Stimulated activated effector memory CD8-positive, alpha-beta T cell treated with anti-CD3 and anti-CD28 coated beads, Interleukin-12 subunit alpha, Interleukin-12 subunit beta, amount 100 ng/mL, for 72 hours (primary cell): Measurements from ENCODE around the gene C4B.
"Not testable (repeated sequence)": the region's sequence is repeated elsewhere in the genome, so short reads cannot be mapped to it uniquely, and the experiment has no call there.

ENCODE experiments used
- ATAC-seq: fragments of 150-1000 bp; cut with Tn5 transposase; 2 replicates; pipeline ENCODE4 v1.10.0; 2021
- DNase-seq, 2 donors: peaks; one replicate each; pipeline ENCODE4 v3.0.0; 2021 to 2022; ENCODE audit warnings: low spot score in 2 of 2
- H3K27ac Mint-ChIP-seq: one replicate; pipeline ENCODE4 v1.8.0; 2022; ENCODE audit warnings: mild to moderate bottlenecking, mixed read lengths
- H3K36me3 Mint-ChIP-seq: one replicate; pipeline ENCODE4 v1.8.0; 2022; ENCODE audit warnings: mild to moderate bottlenecking, mixed read lengths
- H3K4me1 Mint-ChIP-seq: one replicate; pipeline ENCODE4 v1.8.0; 2022; ENCODE audit warnings: mixed read lengths
- H3K4me3 Mint-ChIP-seq: one replicate; pipeline ENCODE4 v1.8.0; 2022; ENCODE audit warnings: mild to moderate bottlenecking, mixed read lengths
- H3K9me3 Mint-ChIP-seq: one replicate; pipeline ENCODE4 v1.8.0; 2022; ENCODE audit warnings: mixed read lengths

C4B gene

DNA sequence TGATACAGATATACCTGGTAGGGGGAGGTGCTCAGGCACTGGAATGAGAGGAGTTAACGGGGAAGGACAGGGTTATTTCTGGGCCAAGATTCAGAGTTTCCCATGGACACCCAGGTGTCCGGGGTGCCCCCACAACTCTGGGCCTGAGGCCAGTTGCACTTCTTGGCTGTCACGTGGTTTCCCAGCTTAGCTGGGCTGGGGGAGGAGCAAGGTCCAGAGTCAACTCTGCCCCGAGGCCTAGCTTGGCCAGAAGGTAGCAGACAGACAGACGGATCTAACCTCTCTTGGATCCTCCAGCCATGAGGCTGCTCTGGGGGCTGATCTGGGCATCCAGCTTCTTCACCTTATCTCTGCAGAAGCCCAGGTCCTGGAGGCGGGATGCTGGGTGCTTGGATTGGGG lies at the start of gene C4B:
TSS of gene C4B (plus strand) at position 249 of the 400 bp plus-strand sequence. CDS start at position 300, 51 bp downstream.
- H3K4me3 Mint-ChIP-seq, H3K9me3 Mint-ChIP-seq, DNase-seq, ATAC-seq, H3K36me3 Mint-ChIP-seq, H3K4me1 Mint-ChIP-seq, H3K27ac Mint-ChIP-seq: not testable (repeated sequence)

DNA sequence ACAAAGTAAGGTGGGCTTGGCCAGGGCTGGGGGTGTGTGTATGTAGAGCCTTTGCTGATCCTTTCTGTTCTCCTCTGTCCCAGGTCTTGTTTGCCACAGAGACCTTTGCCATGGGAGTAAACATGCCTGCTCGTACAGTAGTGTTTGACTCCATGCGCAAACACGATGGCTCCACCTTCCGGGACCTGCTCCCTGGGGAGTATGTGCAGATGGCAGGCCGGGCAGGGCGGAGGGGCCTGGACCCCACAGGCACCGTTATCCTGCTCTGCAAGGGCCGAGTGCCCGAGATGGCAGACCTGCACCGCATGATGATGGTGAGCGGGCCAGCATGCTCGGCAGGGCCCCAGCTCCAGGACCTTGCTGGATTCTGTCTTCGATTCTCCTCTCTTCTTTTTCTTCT lies 48.9 kb upstream of the C4B start:
- H3K36me3 Mint-ChIP-seq, result peaks cover 100% of the 10 kb centered on the region
- no peak for ATAC-seq

DNA sequence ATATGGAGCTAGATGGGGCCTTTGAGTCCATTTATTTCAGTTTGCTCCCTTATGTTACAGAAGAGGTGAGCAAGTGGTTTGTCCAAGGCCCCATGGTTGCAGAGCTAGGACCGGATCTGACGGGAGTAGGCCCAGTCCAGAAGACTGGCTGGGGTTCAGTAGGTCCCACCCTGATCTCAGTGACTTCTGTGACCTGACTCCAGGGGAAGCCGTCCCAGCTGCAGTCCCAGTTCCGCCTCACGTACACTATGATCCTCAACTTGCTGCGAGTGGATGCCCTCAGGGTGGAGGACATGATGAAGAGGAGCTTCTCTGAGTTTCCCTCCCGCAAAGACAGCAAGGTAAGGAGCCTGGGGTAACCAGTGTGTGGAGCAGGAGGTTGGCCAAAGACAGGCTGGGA lies 48.1 kb upstream of the C4B start:
- DNase-seq, result no peak
- Mint-ChIP-seq H3K9me3 (no peaks in the 10 kb centered on the region), H3K4me1 (peaks cover 46% of the 10 kb centered on the region), H3K36me3 (peaks cover 100% of the 10 kb centered on the region), H3K4me3 (no peak overlapping the region), H3K27ac (peak overlapping the region; percentile 78)
- ATAC-seq, result no peak

More for the DNA sequence above, 48.9 kb upstream of the C4B start:
- Mint-ChIP-seq H3K27ac (peak overlapping the region; percentile 78), H3K4me3 (no peak overlapping the region), H3K4me1 (peaks cover 46% of the 10 kb centered on the region), H3K9me3 (no peaks in the 10 kb centered on the region)
- DNase-seq, result no peak

DNA sequence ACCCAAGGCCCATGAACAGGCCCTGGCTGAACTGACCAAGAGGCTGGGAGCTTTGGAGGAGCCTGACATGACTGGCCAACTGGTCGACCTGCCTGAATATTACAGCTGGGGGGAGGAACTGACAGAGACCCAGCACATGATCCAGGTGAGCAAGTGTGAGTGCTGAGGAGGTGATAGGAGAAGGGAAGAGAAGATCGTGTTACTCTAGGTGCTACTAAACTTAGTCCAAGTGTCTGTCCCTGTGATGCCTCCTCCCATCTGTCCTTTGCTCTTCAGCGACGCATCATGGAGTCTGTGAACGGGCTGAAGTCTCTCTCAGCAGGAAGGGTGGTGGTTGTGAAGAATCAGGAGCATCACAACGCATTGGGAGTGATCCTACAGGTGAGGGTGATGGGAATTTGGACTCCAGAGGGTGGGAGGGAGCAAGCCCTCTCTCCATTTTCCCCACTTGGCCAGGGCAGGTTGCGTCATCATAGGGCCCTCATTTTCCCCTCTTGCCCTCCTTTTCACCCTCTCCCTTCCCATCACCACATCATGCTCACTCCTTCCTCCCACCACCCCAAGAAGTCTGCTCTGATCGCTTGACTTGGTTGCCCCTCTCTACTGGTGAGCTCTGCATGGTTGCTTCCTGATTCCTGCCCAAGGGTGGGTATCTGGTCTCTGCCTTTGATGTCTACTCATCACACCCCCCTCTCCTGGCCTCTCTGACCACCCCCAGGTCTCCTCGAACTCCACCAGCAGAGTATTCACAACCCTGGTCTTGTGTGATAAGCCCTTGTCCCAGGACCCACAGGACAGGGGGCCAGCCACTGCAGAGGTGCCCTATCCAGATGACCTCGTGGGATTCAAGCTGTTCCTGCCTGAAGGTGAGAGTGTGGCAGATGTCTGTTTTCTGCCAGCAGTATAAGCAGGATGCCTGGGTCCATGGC lies 47.3 kb upstream of the C4B start:
- DNase-seq (no peak), ATAC-seq (no peak)
- no peak overlapping the region for H3K4me3 Mint-ChIP-seq
- H3K36me3 Mint-ChIP-seq, result peaks cover 100% of the 10 kb centered on the region
- H3K27ac Mint-ChIP-seq, result peak overlapping the region; percentile 78
- no peaks in the 10 kb centered on the region for H3K9me3 Mint-ChIP-seq
- peaks cover 45% of the 10 kb centered on the region for H3K4me1 Mint-ChIP-seq

DNA sequence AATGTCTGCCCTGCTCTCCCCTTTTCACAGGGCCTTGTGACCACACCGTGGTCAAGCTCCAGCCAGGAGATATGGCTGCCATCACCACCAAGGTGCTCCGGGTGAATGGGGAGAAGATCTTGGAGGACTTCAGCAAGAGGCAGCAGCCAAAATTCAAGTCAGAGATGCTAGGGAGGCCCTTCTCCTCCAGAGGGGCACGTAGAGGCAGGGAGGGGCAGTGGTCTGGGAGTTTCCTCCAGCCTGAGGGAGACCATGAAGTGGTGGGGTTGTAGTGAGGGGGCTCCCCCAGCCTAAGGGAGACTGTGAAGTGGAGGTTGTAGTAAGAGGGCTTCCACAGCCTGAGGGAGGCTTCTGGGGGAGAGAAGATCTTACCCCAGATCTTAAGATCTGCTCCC lies 46.7 kb upstream of the C4B start:
- no peak for DNase-seq
- peak overlapping the region; percentile 78 for H3K27ac Mint-ChIP-seq
- peaks cover 49% of the 10 kb centered on the region for H3K4me1 Mint-ChIP-seq
- peaks cover 100% of the 10 kb centered on the region for H3K36me3 Mint-ChIP-seq
- H3K4me3 Mint-ChIP-seq, result no peak overlapping the region
- no peak for ATAC-seq
- no peaks in the 10 kb centered on the region for H3K9me3 Mint-ChIP-seq

DNA sequence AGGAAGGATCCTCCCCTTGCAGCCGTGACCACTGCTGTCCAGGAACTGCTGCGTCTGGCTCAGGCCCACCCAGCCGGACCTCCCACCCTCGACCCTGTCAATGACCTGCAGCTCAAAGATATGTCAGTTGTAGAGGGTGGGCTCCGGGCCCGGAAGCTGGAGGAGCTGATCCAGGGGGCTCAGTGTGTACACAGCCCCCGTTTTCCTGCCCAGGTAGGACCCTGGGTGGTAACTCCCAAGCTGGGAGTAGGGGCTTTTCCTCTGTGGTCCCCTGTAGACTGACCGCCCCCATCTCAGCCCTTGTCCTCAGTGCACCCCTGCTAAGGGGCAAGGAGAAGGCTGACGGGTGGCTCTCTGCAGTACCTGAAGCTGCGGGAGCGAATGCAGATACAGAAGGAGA lies 46.3 kb upstream of the C4B start:
- no peak for DNase-seq
- no peak overlapping the region for H3K4me3 Mint-ChIP-seq
- H3K4me1 Mint-ChIP-seq, result peaks cover 54% of the 10 kb centered on the region
- H3K36me3 Mint-ChIP-seq, result peaks cover 98% of the 10 kb centered on the region
- H3K9me3 Mint-ChIP-seq, result no peaks in the 10 kb centered on the region
- ATAC-seq, result no peak
- H3K27ac Mint-ChIP-seq, result peak overlapping the region; percentile 78

DNA sequence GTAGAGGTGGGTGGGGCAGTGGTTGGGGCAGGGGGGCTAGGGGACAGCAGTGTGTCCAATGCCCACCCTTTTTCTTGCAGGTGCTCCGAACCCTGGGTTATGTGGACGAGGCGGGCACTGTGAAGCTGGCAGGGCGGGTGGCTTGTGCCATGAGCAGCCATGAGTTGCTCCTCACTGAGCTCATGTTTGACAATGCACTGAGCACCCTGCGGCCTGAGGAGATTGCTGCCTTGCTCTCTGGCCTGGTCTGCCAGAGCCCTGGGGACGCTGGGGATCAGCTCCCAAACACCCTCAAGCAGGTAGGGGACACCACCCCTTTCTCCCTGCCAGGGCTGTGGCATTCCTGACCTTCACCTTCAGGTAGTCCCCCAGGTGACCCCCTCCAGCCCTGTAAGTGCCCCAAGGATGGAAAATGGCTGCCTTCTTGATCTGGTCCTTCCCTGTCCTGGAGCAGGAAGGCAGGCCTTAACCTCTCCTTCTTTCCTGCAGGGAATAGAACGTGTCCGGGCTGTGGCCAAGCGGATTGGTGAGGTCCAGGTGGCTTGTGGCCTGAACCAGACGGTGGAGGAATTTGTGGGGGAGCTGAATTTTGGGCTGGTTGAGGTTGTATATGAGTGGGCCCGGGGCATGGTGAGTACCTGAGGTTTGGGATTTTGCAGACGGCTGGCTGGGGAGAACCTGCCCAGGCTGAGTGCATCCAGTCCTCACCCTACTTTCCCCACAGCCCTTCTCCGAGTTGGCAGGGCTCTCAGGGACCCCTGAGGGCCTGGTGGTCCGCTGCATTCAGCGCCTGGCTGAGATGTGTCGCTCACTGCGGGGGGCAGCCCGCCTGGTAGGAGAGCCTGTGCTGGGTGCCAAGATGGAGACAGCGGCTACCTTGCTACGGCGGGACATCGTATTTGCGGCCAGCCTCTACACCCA lies 45.5 kb upstream of the C4B start:
- no peak for DNase-seq
- H3K4me1 Mint-ChIP-seq, result peaks cover 61% of the 10 kb centered on the region
- peaks cover 93% of the 10 kb centered on the region for H3K36me3 Mint-ChIP-seq
- ATAC-seq, result no peak
- H3K4me3 Mint-ChIP-seq, result peak overlapping the region; percentile 85
- H3K9me3 Mint-ChIP-seq, result no peaks in the 10 kb centered on the region
- H3K27ac Mint-ChIP-seq, result peak overlapping the region; percentile 99

DNA sequence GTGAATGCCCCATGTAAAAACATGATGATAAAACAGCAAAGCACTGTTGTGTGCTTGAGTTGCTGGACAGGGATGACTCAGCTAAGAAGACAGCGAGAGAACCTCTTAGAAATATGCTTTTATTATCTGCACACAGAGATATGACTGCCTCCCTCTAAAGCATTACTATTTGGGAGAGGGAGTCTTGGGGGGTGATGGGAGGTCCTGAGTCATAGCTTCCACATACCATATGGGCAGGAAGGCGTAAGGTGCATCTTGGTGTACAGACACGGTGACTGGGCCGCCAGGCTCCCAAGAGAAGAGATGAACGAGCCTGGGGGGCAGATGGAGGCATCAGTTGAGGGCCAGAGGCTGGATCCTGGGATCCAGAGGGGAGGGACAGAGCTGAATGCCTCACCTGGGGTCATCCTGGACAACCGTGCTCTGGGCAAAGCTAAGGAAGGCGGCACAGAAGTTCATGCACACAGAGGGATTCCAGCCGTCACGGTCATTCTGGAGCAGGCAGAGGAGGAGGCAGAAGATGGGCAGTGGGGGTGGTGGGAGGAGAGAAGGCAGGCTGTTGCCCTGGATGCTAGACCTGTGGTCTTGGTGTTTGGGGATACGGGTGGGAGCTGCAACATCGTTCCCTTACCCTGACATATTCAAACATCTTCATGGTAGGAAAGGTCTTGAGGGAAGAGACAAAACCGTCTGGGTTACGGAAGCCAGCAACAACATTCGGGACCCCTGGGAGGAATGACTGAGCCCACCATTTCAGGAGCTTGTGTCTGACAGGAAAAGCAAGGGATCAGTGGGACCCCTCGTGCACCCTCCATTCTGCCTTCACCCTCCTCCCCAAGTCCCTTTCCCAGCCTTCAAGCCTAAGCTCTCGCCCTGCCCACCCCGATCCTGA lies 44.6 kb upstream of the C4B start:
- H3K36me3 Mint-ChIP-seq, result peaks cover 90% of the 10 kb centered on the region
- ATAC-seq (no peak), DNase-seq (no peak)
- no peaks in the 10 kb centered on the region for H3K9me3 Mint-ChIP-seq
- H3K4me3 Mint-ChIP-seq, result peak overlapping the region; percentile 85
- H3K4me1 Mint-ChIP-seq, result peaks cover 65% of the 10 kb centered on the region
- peak overlapping the region; percentile 99 for H3K27ac Mint-ChIP-seq

DNA sequence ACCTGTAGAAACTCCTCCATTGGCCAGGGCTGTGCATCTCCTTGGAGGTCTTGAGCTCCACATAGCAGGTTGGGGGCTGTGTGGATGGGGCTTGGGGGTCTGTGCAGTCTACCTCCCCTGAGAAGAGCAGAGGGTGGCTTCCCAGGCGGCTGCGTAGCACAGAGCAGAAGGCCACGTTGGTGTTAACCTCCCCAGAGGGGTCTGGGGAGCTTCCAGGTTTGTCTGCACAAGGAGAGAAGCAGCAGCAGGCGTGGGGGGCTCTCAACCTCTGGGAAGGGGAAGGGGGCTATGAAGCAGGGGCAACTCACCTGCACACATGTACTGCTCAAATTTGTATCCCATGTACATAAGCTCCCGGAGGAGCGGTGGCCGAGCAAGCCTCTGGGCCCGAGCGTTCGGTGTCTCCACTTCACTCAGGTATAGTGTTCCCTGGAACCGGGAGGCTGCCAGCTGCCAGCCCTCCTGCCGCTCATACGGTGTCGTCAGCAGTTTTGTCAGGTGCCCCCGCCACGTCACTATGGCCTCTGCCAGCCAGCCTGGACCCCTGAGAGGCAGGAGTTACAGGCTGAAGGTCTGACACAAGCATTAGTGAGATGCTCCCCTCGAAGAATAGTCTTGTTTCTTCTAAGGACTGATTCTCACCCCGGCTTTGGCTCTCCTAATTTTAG lies 43.9 kb upstream of the C4B start:
- DNase-seq (no peak), ATAC-seq (no peak)
- Mint-ChIP-seq H3K9me3 (no peaks in the 10 kb centered on the region), H3K27ac (peak overlapping the region; percentile 99), H3K36me3 (peaks cover 83% of the 10 kb centered on the region), H3K4me3 (peak overlapping the region; percentile 85), H3K4me1 (peaks cover 65% of the 10 kb centered on the region)

DNA sequence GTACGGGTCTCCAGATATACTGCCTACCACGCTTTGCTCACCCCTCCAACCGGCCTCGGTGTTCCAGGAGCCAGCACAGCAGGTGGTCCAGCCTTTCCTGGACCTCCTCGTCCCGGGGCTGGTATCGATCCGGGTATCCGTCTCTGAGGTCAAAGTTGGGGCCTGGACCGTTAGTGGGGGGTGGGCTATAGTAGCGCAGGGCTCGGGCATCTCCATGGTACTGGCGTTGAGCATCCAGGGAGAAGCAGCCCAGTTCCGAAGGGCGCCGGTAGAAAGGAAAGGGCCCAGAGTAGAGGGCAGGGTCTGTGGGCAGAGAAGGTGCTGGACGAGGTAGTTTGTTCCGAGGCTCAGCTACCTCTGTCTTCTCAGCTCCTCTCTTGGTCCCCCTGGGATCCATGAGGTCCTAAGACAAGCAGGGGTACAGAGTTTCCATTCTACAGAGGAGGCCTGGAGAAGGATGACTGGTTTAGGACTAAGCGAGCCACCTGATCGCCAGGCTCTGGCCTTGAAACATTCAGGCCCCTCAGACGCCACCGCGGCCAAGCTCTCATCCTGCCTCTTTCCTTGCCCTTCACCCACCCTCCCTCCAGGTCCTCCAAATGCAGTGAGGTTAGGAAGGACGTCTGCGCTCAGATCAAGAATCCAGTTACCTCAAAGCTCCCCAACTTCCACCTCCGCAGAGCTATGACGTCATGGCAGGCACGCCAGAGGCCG lies 43.2 kb upstream of the C4B start:
- DNase-seq (peak in 1 of 2 donors; percentile 68), ATAC-seq (no peak)
- H3K4me3 Mint-ChIP-seq, result peak overlapping the region; percentile 85
- no peaks in the 10 kb centered on the region for H3K9me3 Mint-ChIP-seq
- H3K4me1 Mint-ChIP-seq, result peaks cover 60% of the 10 kb centered on the region
- H3K27ac Mint-ChIP-seq, result peak overlapping the region; percentile 99
- H3K36me3 Mint-ChIP-seq, result peaks cover 76% of the 10 kb centered on the region

DNA sequence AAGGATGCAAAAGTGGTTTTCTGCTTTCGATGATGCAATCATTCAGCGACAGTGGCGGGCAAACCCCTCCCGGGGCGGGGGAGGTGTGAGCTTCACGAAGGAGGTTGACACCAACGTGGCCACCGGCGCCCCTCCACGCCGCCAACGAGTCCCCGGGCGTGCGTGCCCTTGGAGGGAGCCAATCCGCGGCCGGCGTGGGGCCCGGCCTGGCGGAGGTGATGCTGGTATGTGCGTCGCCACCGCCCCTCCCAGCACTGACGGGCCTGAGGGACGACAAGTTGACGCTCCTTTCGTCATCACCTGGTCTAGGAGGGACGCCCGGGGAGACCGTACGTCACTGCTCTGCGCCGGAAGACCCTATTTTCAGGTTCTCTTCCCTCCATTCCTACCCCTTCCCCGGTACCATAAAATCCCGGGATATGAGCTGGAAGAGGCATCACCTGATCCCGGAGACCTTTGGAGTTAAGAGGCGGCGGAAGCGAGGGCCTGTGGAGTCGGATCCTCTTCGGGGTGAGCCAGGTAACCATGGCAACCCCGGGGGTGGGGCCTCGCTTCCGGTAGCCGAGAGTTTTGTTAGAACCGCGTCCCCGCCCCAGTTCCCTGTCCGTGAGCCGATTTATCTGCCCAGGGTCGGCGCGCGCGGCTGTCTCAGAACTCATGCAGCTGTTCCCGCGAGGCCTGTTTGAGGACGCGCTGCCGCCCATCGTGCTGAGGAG lies 42.4 kb upstream of the C4B start, which contains the start of gene DXO:
TSS of gene DXO (minus strand) at position 146 of the 716 bp plus-strand sequence. CDS start 463 bp downstream, outside the sequence.
- no peaks in the 10 kb centered on the region for H3K9me3 Mint-ChIP-seq
- H3K27ac Mint-ChIP-seq, result peak within 1 kb of the TSS; percentile 99
- DNase-seq (peak; percentile 98 to 100), ATAC-seq (peak; percentile 94)
- H3K36me3 Mint-ChIP-seq, result peaks cover 68% of the 10 kb centered on the region
- peak within 1 kb of the TSS; percentile 85 for H3K4me3 Mint-ChIP-seq
- H3K4me1 Mint-ChIP-seq, result peaks cover 52% of the 10 kb centered on the region

DNA sequence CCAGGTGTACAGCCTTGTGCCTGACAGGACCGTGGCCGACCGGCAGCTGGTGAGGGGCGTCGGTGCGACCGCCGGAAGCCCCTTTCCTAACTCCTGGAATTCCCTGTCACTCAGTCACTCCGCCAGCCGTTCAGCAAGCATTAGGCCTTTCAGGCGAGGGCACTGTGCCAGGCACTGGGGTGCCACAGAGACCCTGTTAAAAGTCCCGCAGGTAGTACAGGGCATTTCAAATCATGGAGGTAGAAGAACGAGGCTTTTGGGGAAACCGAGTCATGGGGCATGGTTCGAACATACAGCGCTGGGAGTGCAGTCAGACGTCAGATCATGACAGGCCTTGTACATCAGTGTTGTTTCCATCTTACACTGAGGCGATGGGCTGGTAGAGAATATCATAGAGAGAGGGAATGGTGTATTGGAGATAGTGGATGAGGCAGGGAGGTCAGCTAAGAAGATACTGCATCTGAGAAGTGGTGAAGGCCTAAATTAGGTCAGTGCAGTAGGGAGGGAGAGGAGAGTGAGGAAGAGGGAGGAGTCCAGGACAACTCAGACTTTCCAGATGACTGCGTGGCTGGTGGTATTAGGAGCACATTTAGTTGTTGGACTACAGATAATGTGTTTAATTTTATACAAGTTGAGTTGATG lies 41.8 kb upstream of the C4B start:
- DNase-seq (no peak), ATAC-seq (peak; percentile 3)
- peaks cover 46% of the 10 kb centered on the region for H3K4me1 Mint-ChIP-seq
- H3K4me3 Mint-ChIP-seq, result peak overlapping the region; percentile 85
- H3K27ac Mint-ChIP-seq, result peak overlapping the region; percentile 99
- peaks cover 62% of the 10 kb centered on the region for H3K36me3 Mint-ChIP-seq
- no peaks in the 10 kb centered on the region for H3K9me3 Mint-ChIP-seq

DNA sequence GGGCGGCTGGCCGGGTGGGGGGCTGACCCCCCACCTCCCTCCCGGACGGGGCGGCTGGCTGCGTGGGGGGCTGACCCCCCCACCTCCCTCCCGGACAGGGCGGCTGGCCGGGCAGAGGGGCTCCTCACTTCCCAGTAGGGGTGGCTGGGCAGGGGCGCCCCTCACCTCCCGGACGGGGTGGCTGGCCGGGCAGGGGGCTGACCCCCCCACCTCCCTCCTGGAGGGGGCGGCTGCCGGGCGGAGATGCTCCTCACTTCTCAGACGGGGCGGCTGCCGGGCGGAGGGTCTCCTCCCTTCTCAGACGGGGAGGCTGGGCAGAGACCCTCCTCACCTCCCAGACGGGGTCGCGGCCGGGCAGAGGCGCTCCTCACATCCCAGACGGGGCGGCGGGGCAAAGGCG lies 38.5 kb upstream of the C4B start:
- not testable (repeated sequence) for H3K4me3 Mint-ChIP-seq, H3K27ac Mint-ChIP-seq, H3K9me3 Mint-ChIP-seq, DNase-seq, ATAC-seq
- H3K36me3 Mint-ChIP-seq, result peaks cover 29% of the 10 kb centered on the region
- H3K4me1 Mint-ChIP-seq, result peaks cover 34% of the 10 kb centered on the region
